Keratinocyte (primary cell): ENCODE data around the gene HSF4.

Source experiments
- CTCF ChIP-seq, 3 experiments: IDR thresholded peaks in 1 of 3; conservative IDR thresholded peaks in 1 of 3; optimal IDR thresholded peaks in 1 of 3; 2 replicates in 2 of 3; 3 replicates in 1 of 3; pipeline versions ENCODE3 to v1.5.1; 2011; ENCODE audit warnings: low read length in 3 of 3, mild to moderate bottlenecking in 3 of 3, moderate library complexity in 2 of 3, control low read depth in 1 of 3, inconsistent platforms in 1 of 3; ENCODE audit not compliant: insufficient read depth in 2 of 3; ENCODE audit errors: extremely low read depth in 1 of 3
- EZH2 ChIP-seq: IDR thresholded peaks from one replicate; pipeline ENCODE4 v1.6.1; 2012; ENCODE audit warnings: inconsistent platforms, mild to moderate bottlenecking, low read length, moderate library complexity

- TF ChIP-seq CTCF (optimal IDR thresholded peaks at IDR 0.05 in 1 of 3, IDR thresholded peaks at IDR 0.05 in 1 of 3, conservative IDR thresholded peaks at IDR 0.05 in 1 of 3; ENCODE audit: extremely low read depth in 1 of 3, insufficient read depth in 2 of 3, low read length in 3 of 3) = no peak
- TF ChIP-seq EZH2 = no peak
These were observed 15.8 kb upstream of the HSF4 start for GRCh38 chr16:67148656-67149275.
